Tibial nerve (tissue), 4 donors: ENCODE data around the gene TMEM126B.

Experiments
- EP300 ChIP-seq, 2 donors: sonication (generic); formaldehyde crosslinking; IDR thresholded peaks; one replicate each; pipeline ENCODE4 v1.6.1; 2017; ENCODE audit warnings: antibody characterized with exemption in 2 of 2, mild to moderate bottlenecking in 1 of 2
- POLR2A ChIP-seq, 2 donors: fragments of 450-650 bp; IDR thresholded peaks; one replicate each; pipeline ENCODE4 v1.6.1; 2017; ENCODE audit warnings: antibody characterized with exemption in 2 of 2, mild to moderate bottlenecking in 2 of 2, moderate library complexity in 2 of 2
- TF ChIP-seq, protein P1 (sequence below), 5 experiments: fragments of 200-600 bp in 3 of 5; fragments of 450-650 bp in 2 of 5; sonication (generic) in 3 of 5; IDR thresholded peaks; one replicate each; pipeline ENCODE4 v1.5.1; 2016 to 2019; ENCODE audit warnings: antibody characterized with exemption in 5 of 5, mild to moderate bottlenecking in 3 of 5, moderate library complexity in 2 of 5

DNA sequence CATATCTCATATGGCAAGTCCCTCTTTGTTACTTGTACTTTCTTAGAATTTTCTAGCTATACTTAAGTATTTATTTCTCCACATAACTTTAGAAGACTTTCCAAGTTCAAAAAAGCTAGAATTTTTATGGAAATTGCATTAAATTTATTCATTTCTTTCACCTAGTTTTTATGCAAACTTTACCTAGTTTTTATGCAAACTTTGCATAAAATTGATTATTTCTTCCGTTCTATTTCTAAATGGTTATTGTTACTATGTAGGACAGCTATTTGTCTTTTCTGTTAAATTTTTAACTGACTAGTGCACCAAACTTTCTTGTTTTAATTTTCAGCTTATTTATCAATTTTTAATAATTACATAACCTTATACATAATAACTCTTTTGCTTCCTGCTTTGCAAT lies 39.8 kb downstream of the TMEM126B start:
- TF ChIP-seq, protein P1, sequence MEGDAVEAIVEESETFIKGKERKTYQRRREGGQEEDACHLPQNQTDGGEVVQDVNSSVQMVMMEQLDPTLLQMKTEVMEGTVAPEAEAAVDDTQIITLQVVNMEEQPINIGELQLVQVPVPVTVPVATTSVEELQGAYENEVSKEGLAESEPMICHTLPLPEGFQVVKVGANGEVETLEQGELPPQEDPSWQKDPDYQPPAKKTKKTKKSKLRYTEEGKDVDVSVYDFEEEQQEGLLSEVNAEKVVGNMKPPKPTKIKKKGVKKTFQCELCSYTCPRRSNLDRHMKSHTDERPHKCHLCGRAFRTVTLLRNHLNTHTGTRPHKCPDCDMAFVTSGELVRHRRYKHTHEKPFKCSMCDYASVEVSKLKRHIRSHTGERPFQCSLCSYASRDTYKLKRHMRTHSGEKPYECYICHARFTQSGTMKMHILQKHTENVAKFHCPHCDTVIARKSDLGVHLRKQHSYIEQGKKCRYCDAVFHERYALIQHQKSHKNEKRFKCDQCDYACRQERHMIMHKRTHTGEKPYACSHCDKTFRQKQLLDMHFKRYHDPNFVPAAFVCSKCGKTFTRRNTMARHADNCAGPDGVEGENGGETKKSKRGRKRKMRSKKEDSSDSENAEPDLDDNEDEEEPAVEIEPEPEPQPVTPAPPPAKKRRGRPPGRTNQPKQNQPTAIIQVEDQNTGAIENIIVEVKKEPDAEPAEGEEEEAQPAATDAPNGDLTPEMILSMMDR (IDR thresholded peaks at IDR 0.05), result no peak
- TF ChIP-seq POLR2A (IDR thresholded peaks at IDR 0.05) (no peak), EP300 (IDR thresholded peaks at IDR 0.05) (no peak)
